GM12873 (cell line): Measurements from ENCODE around the gene FMN1.

Experiments used
- TF ChIP-seq, protein P1 (sequence below): IDR thresholded peaks from 2 replicates; pipeline ENCODE4 v1.5.1; 2012; ENCODE audit warnings: low read depth, mild to moderate bottlenecking, moderate library complexity, low read length, control low read depth; ENCODE audit not compliant: insufficient read depth; ENCODE audit errors: missing control alignments

The FMN1 gene

DNA sequence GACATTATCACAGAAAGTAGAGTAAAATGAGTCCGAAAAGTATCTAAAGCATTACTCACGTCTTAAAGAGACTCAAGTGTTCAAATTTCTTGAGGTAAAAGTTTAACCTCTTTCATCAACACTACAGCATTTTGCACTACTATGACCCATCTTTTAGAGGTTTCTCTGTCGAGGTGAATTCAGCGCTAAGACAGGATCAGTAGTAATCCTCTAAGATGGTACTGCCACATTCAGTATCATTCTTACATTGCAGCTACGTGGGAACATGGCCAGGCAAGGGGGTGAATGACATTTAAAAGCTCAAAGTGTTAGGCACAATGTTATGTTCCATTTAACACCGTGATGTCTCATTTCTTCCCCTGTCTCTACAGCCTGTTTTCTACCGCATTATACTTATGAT, 210.8 kb downstream of the FMN1 start:
- TF ChIP-seq, protein P1, sequence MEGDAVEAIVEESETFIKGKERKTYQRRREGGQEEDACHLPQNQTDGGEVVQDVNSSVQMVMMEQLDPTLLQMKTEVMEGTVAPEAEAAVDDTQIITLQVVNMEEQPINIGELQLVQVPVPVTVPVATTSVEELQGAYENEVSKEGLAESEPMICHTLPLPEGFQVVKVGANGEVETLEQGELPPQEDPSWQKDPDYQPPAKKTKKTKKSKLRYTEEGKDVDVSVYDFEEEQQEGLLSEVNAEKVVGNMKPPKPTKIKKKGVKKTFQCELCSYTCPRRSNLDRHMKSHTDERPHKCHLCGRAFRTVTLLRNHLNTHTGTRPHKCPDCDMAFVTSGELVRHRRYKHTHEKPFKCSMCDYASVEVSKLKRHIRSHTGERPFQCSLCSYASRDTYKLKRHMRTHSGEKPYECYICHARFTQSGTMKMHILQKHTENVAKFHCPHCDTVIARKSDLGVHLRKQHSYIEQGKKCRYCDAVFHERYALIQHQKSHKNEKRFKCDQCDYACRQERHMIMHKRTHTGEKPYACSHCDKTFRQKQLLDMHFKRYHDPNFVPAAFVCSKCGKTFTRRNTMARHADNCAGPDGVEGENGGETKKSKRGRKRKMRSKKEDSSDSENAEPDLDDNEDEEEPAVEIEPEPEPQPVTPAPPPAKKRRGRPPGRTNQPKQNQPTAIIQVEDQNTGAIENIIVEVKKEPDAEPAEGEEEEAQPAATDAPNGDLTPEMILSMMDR: no peak

DNA sequence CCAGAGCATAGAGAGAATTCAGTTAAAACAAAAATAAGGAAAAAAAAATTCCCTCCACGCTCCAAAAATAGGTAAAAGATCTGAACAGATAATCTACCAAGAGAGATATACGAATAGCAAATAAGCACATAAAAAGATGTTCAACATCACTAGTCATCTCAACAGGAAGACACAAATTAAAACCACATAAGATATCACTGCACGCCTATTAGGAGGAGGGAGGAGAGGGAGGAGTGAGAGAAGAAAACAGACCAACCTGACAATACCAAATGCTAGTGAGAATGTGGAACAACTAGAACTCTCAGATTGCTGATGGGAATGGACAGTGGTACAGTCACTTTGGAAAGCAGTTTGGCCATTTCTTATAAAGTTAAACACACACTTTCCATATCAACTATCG, 212.5 kb downstream of the FMN1 start:
- TF ChIP-seq, protein P1: no peak

DNA sequence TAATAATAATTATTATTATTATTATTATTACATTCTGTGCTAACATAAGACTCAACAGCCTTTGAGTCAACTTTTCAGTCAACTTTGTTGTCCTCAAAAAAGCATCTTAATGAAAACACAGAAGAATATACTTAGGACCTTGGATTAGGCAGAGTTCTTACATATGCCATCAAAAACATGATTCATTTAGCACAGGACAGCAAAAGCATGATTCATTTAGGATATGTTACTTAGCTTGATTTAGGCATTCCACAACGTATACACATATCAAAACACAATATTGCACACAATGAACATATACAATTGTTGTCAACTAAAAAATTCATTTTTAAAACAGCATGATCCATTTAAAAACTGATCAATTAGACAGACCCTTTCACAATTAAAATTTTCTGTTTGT, 213.0 kb downstream of the FMN1 start:
- TF ChIP-seq, protein P1: no peak

DNA sequence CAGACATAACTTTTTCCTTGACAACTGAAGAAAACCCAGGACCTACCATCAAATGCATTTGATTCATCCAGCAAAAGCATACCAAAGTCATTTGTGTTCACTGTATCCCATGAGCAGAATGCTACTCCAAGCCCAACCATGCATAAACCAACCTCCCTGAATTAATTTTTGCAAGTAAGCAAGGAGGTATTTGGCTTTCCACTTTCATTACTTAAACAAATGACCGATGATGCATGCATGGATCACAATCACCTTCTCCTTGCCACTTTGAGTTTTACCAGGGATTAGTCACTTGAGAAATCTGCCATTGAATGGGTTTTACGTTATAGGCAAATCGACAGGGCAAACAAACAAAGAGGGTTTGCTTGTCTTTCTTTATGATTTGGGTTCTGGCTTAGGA, 214.8 kb downstream of the FMN1 start:
- TF ChIP-seq, protein P1: no peak

DNA sequence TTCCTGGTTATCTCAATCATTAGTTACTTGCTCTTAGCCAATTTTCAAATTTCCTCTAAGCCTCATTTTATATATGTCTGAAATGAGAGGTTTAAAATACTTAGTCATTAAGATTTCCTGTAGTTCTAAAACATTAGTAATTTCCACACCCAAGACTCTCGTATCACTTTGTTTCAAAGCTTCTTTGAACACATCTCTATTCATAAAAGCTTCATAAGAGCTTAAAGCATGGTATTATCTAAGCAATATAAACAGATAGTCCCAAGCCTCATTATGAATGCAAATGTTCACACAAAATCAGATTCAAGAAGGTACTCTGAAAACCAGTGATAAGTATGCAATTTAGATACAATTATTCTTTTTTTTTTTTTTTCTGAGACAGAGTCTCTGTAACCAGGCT, 217.0 kb downstream of the FMN1 start:
- TF ChIP-seq, protein P1: no peak

DNA sequence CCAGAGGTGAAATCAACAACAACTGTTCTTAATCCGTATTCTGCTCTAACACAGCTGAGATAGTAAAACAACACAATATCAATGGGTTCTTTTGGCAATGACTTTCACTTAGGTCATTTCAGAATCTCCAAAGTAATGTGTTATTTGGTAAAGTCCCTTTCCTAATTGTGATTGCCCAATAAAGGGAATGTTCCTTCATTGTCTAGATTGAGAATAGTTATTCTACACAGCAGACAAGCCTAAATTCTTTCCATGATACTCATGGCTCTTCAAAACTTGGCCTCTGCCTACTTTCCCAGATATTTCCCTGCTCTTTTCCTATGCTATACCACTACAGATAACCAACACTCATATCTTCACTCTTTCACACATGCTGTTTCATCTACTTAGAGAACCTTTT, 219.8 kb downstream of the FMN1 start:
- TF ChIP-seq, protein P1: no peak

DNA sequence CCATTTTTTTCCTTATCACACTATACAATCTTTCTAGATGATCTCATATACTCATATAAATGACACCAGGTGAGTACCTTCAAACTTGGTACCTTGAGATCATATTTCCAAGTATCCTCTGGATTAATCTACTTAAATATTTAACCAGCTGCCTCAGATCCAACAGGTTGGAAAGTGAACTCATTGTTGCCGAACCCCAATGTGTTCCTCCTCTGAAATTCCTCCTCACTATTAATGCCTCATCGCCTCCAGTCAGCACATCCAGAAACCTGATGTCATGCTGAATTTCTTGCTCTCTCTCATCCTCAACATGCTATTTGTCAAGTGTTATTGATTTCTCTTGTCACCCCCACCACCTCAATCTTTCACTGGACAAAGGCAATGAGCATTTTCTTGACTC, 221.8 kb downstream of the FMN1 start:
- TF ChIP-seq, protein P1: no peak

DNA sequence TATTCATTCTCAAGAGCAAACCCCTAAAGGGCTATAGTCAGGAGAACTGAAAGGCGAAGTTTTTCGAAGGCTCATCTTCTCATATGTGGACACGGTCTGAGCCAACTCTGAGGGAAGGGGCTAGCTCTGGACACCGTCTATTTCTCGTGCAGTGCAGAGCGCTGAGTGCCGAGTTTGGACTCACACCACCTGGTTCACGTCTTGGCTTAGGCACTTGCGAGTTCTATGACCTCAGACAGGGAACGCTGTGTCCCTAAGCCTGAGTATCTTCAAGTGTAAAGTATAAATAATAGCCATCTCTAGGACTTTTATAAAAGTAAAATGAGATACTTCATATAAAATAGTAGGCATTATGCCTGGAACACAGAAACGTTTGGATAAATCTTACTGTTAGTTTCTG, 223.7 kb downstream of the FMN1 start:
- TF ChIP-seq, protein P1: no peak
